Fibroblast of skin of left quadriceps (primary cell): ENCODE results near the gene LYST.

ENCODE experiments used
- DNase-seq, 2 experiments: peaks; one replicate each; pipeline ENCODE4 v3.0.0-alpha.2; 2013; ENCODE audit warnings: low read depth in 2 of 2

Gene LYST

GRCh38 chr1:235885655-235886262 lies 19.1 kb upstream of the LYST start:
- no peak for DNase-seq

DNA sequence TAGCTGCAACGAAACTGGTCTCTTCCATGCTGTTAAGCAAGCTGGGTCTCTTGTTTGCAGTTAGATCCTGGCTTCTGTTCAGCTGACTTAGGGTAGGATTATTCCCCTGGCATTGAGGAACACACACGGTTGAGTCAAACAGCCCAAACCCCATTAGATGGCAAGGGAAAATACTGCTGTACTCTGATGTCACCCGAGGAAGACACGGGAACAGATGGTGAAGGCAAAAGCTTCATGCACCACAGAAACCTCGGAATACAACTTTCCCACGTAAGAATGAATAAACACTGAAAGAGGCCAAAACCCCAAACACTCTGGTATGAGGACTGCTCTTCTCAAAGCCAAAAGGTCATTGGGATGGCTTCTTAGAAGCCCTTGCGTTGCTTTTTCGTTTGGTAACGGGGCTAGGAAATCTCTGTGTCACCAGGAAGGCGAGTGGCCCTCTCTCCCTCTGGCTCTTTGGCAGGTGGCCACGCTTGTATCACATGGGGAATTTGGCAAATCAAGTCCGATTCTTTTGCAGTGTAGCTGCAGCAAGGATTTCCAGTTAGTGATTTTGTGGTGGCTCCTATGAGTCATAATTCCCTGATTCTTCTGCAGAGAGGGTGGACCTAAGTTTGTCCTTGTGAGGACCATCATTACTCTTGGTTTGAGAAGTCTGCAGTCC lies 16.7 kb upstream of the LYST start:
- DNase-seq = peak; percentile 81

GRCh38 chr1:235882816-235883215 lies 16.1 kb upstream of the LYST start:
- no peak for DNase-seq

- no peak for DNase-seq
Observed at GRCh38 chr1:235881930-235882700, 15.4 kb upstream of the LYST start.

DNA sequence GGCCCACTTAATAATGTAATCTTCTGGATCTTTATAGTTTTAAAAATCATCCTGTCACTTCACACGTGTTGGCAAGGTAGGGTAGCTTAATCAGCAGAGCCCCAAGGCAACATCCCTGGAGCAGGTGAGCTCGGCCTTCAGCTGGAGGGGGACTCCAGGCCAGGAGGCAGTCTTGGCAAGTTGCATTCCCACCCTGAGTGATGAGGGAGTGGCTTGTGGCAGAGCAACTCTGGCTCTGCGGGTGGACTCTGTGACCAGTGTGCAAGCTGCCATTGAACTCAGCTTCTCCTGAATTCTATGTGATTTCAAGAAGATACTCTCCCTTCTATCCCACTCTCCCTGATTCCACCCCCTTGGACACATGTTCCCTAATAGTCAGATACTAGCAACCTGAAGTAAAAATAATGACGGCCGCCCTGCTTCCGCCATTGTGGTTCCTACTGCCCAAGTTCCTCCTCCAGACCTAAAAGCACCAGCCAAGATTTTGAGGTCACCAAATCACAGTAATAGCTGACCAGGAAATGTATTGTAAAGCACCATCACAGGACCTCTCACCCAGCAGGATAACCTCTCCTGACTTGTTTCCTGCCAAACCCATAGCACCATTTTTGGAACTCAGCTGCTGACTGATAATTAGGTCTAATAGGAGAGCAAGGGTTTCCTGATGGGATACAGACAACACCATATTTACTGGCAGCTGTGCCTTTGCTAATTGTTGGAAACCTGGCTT lies 11.5 kb upstream of the LYST start:
- no peak for DNase-seq

- DNase-seq = no peak
Observed at GRCh38 chr1:235876402-235876841, 9.7 kb upstream of the LYST start.

- no peak for DNase-seq
Observed at GRCh38 chr1:235875036-235875597, 8.4 kb upstream of the LYST start.

- DNase-seq = no peak
Observed at GRCh38 chr1:235874261-235874660, 7.6 kb upstream of the LYST start.

- no peak for DNase-seq
Observed at GRCh38 chr1:235873571-235873970, 6.9 kb upstream of the LYST start.

- no peak for DNase-seq
Observed at GRCh38 chr1:235873045-235873444, 6.3 kb upstream of the LYST start.

- DNase-seq = no peak
Observed at GRCh38 chr1:235872270-235872669, 5.6 kb upstream of the LYST start.

- DNase-seq = no peak
Observed at GRCh38 chr1:235867903-235868469, 1.3 kb upstream of the LYST start.

DNA sequence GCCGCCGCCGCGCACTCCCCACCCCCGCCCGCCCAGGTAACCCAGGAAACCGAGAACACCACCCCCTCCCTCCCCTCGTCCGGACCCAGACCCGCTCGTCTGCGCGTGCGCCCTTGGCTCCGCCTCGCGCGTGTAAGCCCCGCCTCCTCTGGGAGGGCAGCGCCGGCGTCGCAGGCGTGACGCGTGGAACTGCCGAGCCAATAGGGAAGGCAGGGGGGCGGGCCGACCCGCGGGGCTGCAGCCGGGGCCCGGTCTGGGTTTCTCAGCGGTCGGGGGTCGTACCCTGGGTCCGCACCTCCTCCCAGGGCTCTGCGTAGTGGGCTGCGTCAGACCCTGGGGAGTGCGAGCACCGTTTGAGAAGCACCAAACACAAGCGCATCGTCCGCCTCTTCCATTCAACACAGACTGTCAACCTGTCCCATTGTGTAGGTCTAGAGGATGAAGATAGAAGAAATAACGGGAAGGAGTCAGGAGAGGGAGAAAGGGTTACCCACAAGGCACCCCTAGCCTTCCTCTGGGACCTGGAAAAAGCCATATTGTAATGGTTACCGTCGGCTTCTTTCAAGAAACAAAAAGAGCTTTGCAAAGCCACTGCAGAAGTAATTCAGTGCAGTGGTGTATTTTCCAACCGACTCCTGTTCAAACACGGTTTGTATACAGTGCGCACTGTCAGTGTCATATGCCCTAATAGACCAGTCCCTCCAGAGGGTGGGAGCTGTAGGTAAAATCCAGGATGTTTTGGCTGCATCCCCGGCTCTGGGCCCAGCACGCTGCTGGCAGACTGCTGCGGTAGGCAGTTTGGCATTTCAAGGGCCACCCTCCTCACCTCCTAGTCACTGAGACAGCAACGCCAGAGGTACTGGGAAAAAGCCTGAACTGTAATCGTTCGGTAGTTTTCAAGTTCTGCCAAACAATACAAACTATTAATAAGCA lies 473 bp upstream of the LYST start:
- peak; percentile 87 to 88 for DNase-seq

- no peak for DNase-seq
Observed at GRCh38 chr1:235865565-235866204, 1.0 kb downstream of the LYST start.

- no peak for DNase-seq
Observed at GRCh38 chr1:235864931-235865525, 1.7 kb downstream of the LYST start.

DNA sequence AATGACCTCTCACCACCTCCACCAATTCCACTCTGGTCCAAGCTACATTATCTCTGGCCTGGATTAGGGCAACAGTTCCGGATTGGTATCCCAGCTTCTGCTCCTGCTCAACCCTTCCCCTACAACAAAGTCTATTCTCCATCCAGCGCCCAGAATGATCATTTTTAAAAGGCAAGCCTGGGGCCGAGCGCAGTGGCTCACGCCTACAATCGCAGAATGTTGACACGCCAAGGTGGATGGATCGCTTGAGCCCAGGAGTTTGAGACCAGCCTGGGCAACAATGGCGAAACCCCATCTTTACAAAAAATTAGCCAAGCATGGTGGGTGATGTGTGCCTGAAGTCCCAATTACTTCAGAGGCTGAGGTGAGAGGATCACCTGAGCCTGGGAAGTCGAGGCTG lies 2.2 kb downstream of the LYST start:
- DNase-seq = no peak

DNA sequence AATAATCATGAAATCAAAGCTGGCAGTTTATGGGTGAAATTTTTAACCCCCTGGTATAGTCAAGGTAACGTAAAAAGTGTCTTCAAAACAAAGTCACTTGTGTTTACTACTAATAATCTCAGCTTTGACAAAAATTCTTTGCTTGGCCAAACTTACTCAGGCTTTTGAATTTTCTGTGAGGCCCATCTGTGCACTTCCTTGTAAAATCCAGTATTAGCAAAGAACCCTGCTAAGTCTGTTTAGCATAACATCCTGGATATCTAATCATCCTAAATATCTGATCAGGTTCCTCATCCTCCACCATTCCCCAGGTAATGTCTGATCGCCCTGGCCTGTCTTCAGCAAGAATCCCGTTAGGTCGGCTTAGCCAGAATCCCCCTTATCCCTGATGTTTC lies 3.0 kb downstream of the LYST start:
- no peak for DNase-seq

DNA sequence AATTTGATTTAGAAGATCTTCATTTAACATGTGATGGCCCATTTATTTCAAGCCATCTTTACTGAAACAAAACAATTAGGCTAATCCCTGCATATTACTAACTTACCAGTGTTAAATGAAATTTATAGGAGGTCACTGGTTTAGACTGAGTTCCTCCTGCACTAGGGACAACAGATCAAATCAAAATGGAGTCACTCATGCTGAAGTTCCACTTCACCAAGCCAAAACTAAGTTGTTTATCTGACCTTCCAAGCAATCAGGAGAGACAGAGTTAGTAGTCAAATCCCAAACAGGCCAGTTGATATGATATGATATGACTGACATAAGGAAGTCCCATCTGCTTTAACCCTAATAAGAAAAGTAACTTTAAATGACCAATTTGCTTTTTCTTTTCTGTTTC lies 4.8 kb downstream of the LYST start:
- DNase-seq = no peak

- no peak for DNase-seq
Observed at GRCh38 chr1:235860829-235861228, 5.9 kb downstream of the LYST start.

- DNase-seq = no peak
Observed at GRCh38 chr1:235859789-235860188, 6.9 kb downstream of the LYST start.
